GM19035 (cell line): ENCODE measurements around the gene ZC3H12D.
"Not testable (repeated sequence)": the region's sequence is repeated elsewhere in the genome, so short reads cannot be mapped to it uniquely, and the experiment has no call there.

Experiments
- ATAC-seq: cut with Tn5 transposase; IDR thresholded peaks from one replicate; pipeline ENCODE4 v1.9.1; 2021; ENCODE audit not compliant: unreplicated experiment

Gene ZC3H12D

GRCh38 chr6:149444360-149445094, 40.3 kb downstream of the ZC3H12D start:
- not testable (repeated sequence) for ATAC-seq

- no peak for ATAC-seq
These were observed 41.2 kb downstream of the ZC3H12D start for GRCh38 chr6:149443411-149444181.

- ATAC-seq = no peak
These were observed 43.1 kb downstream of the ZC3H12D start for GRCh38 chr6:149441740-149442139.

- ATAC-seq = no peak
These were observed 43.8 kb downstream of the ZC3H12D start for GRCh38 chr6:149440735-149441671.

- no peak for ATAC-seq
These were observed 45.2 kb downstream of the ZC3H12D start for GRCh38 chr6:149439626-149440025.

- ATAC-seq = no peak
These were observed 46.0 kb downstream of the ZC3H12D start for GRCh38 chr6:149438855-149439254.

GRCh38 chr6:149437212-149437611, 47.6 kb downstream of the ZC3H12D start:
- no peak for ATAC-seq

- ATAC-seq = no peak
These were observed 48.2 kb downstream of the ZC3H12D start for GRCh38 chr6:149436647-149437046.

GRCh38 chr6:149435919-149436586, 48.8 kb downstream of the ZC3H12D start:
- no peak for ATAC-seq

- ATAC-seq = no peak
These were observed 50.9 kb downstream of the ZC3H12D start for GRCh38 chr6:149433881-149434280.

GRCh38 chr6:149433405-149433804, 51.4 kb downstream of the ZC3H12D start:
- no peak for ATAC-seq

- ATAC-seq = peak; percentile 87
These were observed 52.7 kb downstream of the ZC3H12D start for GRCh38 chr6:149431905-149432775.

- ATAC-seq = no peak
These were observed 55.1 kb downstream of the ZC3H12D start for GRCh38 chr6:149429427-149430360.

- ATAC-seq = no peak
These were observed 56.2 kb downstream of the ZC3H12D start for GRCh38 chr6:149428606-149429005.

GRCh38 chr6:149425754-149426153, 59.1 kb downstream of the ZC3H12D start:
- no peak for ATAC-seq

- ATAC-seq = no peak
These were observed 59.6 kb downstream of the ZC3H12D start for GRCh38 chr6:149425224-149425623.

GRCh38 chr6:149423964-149424440, 60.8 kb downstream of the ZC3H12D start:
- no peak for ATAC-seq

- ATAC-seq = no peak
These were observed 62.2 kb downstream of the ZC3H12D start for GRCh38 chr6:149422581-149422980.
